ENCODE measurements around the gene SOWAHA.

- TF ChIP-seq POLR2A (IDR thresholded peaks at IDR 0.05; ENCODE audit: low read length) (no peak), RFX5 (IDR thresholded peaks at IDR 0.05) (no peak), EP300 (IDR thresholded peaks at IDR 0.05) (no peak), FOSL2 (IDR thresholded peaks at IDR 0.05) (no peak), FOSL2 (CRISPR knock-in tag; IDR thresholded peaks at IDR 0.05) (no peak), MYC (IDR thresholded peaks at IDR 0.05; ENCODE audit: borderline replicate concordance, low read length) (no peak), CTCF (IDR thresholded peaks at IDR 0.05) (no peak), NPAS2 (CRISPR knock-in tag; IDR thresholded peaks at IDR 0.05; ENCODE audit: borderline replicate concordance) (no peak), CHD2 (IDR thresholded peaks at IDR 0.05; ENCODE audit: low read length, partially characterized antibody) (no peak), JUN (IDR thresholded peaks at IDR 0.05) (no peak), ESRRA (IDR thresholded peaks at IDR 0.05; ENCODE audit: borderline replicate concordance, low read length) (no peak)
Measured at GRCh38 chr5:132817011-132817410, 3.9 kb downstream of the SOWAHA start.
